AG04449 (cell line): ENCODE results near the gene ANKRD12.

ENCODE experiments used
- CTCF ChIA-PET: fragments of 350-600 bp; formaldehyde crosslinking; extraction: SDS; loops from one replicate; lab custom pipeline; 2021; ENCODE audit warnings: antibody characterized with exemption; lab: Yijun Ruan, JAX
- POLR2A ChIA-PET: fragments of 400-600, 350-600 bp; formaldehyde crosslinking; extraction: SDS; loops from one replicate; lab custom pipeline; 2020; ENCODE audit warnings: antibody characterized with exemption, inconsistent platforms; lab: Yijun Ruan, JAX
- DNase-seq: peaks from one replicate; pipeline ENCODE4 v3.0.0-alpha.2; 2010; ENCODE audit warnings: low read depth, low spot score
- H3K4me3 ChIP-seq: 2 replicates; pipeline ENCODE4 v1.5.1; 2011; ENCODE audit warnings: low read depth, mild to moderate bottlenecking, control low read depth, low read length
- TF ChIP-seq, protein P1 (sequence below): IDR thresholded peaks from one replicate; pipeline ENCODE4 v1.5.1; 2011; ENCODE audit warnings: mild to moderate bottlenecking, moderate library complexity, low read length, control low read depth, inconsistent platforms; ENCODE audit not compliant: insufficient read depth; ENCODE audit errors: missing control alignments

The ANKRD12 gene

DNA sequence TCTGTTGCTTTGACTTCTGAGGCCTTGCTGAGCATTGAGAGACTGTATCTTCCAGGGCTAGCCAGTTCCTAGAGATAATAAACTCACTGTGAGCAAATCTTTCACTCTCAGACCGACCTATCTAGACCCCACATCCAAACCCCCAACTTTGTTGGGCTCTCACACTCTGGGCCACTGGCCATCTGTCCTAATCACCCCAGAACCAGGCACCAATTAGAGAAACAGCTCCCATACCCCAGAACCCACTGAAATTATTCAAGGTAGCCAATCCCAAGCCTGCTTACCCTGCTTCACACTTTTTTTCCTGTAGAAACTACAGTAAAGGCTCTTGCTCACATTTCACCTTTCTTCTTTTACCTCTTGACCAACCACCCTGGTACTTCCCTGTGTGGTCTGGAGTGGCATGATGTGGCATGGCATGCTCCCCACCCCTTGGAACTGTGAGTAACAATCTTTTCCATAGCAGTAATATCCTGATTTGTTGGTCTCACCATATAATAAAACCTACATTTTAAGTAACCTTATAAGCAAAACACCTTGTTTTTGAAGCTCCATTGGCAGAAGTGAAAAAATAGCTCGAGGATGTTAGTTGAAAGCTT lies 55.2 kb downstream of the ANKRD12 start:
- H3K4me3 ChIP-seq, result no peak overlapping the region
- DNase-seq, result no peak
- CTCF ChIA-PET, result no interaction called here
- TF ChIP-seq, protein P1, sequence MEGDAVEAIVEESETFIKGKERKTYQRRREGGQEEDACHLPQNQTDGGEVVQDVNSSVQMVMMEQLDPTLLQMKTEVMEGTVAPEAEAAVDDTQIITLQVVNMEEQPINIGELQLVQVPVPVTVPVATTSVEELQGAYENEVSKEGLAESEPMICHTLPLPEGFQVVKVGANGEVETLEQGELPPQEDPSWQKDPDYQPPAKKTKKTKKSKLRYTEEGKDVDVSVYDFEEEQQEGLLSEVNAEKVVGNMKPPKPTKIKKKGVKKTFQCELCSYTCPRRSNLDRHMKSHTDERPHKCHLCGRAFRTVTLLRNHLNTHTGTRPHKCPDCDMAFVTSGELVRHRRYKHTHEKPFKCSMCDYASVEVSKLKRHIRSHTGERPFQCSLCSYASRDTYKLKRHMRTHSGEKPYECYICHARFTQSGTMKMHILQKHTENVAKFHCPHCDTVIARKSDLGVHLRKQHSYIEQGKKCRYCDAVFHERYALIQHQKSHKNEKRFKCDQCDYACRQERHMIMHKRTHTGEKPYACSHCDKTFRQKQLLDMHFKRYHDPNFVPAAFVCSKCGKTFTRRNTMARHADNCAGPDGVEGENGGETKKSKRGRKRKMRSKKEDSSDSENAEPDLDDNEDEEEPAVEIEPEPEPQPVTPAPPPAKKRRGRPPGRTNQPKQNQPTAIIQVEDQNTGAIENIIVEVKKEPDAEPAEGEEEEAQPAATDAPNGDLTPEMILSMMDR, result no peak
- POLR2A ChIA-PET, result no interaction called here

DNA sequence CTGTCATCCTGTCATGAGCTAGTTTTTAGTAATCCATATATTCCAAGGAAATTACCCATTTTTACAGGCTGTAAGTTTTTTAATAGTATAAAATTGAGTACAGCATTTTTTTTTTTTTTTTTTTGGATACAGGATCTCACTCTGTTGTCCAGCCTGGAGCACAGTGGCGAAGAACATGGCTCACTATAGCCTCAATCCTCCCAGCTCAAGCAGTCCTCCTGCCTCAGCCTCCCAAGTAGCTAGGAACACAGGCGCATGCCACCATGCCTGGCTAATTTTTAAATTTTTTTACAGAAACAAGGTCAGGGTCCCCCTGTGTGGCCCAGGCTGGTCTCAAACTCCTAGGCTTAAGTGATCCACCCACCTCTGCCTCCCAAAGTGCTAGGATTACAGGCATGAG lies 56.5 kb downstream of the ANKRD12 start:
- no peak overlapping the region for H3K4me3 ChIP-seq
- ChIA-PET POLR2A (no interaction called here), CTCF (interaction anchor here (0.6 kb wide), 1 partner anchor 177 kb away, joined by 3 read pairs; no protein-coding TSS in a partner anchor)
- TF ChIP-seq, protein P1, result no peak
- no peak for DNase-seq

DNA sequence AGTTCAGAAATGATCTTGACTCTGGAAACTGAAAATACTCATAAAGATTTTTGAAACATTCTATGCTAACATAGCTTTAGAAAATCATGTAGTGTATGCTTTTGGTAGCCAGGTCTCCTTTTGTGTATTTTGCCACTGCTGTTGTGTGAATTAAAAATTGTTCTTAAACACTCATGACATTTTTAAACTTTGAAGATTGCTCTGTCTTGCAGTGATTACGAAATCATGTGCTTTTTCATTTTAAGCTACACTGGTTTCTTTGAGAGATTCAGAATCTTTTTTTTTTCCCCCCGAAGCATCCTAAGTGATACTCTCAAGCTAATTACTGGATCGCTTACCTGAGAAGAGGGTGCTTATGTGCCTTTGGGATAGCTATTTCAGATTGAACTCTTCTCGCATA lies 60.0 kb downstream of the ANKRD12 start:
- H3K4me3 ChIP-seq, result no peak overlapping the region
- no peak for DNase-seq
- ChIA-PET POLR2A (no interaction called here), CTCF (no interaction called here)
- TF ChIP-seq, protein P1, result no peak

DNA sequence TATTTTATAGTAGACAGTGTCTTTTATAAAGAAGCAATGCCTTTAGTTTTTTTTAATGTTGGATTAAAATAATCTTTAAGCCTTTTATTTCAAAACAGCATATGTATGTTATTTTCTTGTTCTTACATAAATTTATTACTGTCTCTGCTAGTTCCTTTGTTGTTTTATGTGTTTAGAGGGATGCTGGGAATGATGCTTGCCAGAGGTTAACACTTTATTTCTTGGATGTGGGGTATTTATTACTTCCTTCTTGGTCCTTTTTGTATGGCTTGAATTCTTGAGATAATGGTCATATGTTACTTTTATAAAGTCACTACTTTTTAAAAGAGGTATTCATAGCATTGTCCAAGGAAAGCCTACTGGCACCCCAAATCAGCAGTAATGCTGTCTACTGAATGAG lies 63.1 kb downstream of the ANKRD12 start:
- POLR2A ChIA-PET, result no interaction called here

DNA sequence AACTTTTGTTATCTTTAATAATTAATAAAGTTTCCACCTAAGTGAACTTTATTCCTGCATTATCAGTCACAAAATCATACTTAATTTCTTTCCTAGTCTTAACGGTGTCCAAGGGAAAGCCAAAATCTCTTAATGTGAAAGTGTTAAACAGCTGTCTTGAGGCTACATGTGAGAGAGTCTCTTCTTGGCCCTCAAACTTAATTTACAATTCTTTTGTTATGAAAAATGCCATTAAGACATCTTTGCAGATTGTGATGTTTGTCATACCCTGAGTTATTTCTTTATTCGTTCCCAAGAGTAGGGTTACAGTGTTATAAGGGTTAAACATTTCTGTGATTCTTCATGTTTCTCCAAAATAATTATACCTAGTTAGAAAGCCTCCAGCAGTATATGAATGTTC lies 64.6 kb downstream of the ANKRD12 start:
- ChIA-PET POLR2A (no interaction called here), CTCF (interaction anchor here (1.3 kb wide), 1 partner anchor 13 kb away, joined by 5 read pairs; no protein-coding TSS in a partner anchor)
- DNase-seq, result no peak
- H3K4me3 ChIP-seq, result no peak overlapping the region
- TF ChIP-seq, protein P1, result no peak

More for the DNA sequence above, 63.1 kb downstream of the ANKRD12 start:
- DNase-seq, result no peak
- no peak overlapping the region for H3K4me3 ChIP-seq
- TF ChIP-seq, protein P1, result no peak
- CTCF ChIA-PET, result interaction anchor here (1.3 kb wide), 1 partner anchor 12 kb away, joined by 5 read pairs; no protein-coding TSS in a partner anchor

DNA sequence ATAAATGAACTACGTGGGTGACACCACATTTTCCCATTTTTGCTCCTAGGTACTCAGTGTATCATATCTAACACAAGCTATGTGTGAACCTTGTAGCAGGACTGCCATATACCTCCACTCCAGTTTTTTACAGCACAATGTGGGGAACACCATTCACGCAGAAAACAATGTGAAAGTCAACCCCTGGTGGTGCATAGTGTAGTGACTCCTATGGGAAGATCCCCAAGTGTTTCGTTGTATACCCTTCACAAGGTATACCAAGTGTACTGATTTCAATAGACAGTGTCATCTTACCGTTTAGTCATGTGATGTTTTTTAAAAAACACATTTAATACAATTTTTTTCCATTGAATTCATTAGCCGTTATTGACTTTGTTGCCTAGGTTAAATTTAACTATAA lies 68.1 kb downstream of the ANKRD12 start:
- no peak for DNase-seq
- CTCF ChIA-PET, result interaction anchor here (0.8 to 1.3 kb wide), 2 partner anchors 12 to 133 kb away, joined by 3 read pairs; no protein-coding TSS in a partner anchor
- TF ChIP-seq, protein P1, result no peak
- POLR2A ChIA-PET, result no interaction called here
- H3K4me3 ChIP-seq, result no peak overlapping the region
